ENCODE measurements around the gene TM6SF1.

DNA sequence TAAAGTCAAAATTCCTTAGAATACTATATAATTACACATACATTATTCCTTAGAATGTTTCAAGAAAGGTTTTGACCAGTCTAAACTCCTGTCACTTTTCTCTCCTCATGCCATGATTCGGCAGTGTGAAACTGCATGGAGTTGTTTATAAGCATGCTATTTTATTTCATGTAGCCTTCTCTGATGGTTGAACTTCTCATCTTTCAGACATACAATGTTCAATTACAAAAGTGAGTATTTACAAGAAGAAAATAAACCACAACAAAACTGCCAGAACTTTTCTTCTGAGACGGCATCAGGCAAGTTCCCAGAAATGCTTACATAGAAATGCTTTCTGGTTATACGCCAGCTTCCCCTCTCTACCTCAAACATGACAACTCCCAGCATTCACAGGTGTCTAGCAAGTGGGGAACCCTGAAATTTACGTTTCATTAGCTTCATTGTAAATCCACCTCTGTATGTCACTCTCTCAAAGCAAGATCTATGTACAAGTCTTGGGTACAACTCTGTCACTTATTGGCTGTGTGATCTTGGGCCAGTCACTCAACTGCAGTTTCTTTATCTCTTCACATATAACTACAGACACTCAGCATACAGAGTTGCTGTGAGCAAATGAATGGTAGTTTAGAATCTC is 57.4 kb downstream of the TM6SF1 start:
- TF ChIP-seq, protein P1, sequence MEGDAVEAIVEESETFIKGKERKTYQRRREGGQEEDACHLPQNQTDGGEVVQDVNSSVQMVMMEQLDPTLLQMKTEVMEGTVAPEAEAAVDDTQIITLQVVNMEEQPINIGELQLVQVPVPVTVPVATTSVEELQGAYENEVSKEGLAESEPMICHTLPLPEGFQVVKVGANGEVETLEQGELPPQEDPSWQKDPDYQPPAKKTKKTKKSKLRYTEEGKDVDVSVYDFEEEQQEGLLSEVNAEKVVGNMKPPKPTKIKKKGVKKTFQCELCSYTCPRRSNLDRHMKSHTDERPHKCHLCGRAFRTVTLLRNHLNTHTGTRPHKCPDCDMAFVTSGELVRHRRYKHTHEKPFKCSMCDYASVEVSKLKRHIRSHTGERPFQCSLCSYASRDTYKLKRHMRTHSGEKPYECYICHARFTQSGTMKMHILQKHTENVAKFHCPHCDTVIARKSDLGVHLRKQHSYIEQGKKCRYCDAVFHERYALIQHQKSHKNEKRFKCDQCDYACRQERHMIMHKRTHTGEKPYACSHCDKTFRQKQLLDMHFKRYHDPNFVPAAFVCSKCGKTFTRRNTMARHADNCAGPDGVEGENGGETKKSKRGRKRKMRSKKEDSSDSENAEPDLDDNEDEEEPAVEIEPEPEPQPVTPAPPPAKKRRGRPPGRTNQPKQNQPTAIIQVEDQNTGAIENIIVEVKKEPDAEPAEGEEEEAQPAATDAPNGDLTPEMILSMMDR (IDR thresholded peaks at IDR 0.05): no peak
- no peak for TF ChIP-seq POLR2A (IDR thresholded peaks at IDR 0.05)
